Ovary (tissue), 3 donors: ENCODE measurements around the gene PALLD.

Experiments
- POLR2A ChIP-seq: fragments of 450-650 bp; IDR thresholded peaks from one replicate; pipeline ENCODE4 v1.6.1; 2017; ENCODE audit warnings: antibody characterized with exemption, mild to moderate bottlenecking, moderate library complexity
- TF ChIP-seq, protein P1 (sequence below), 3 donors: fragments of 450-650 bp in 2 of 3; fragments of 200-600 bp in 1 of 3; IDR thresholded peaks; one replicate each; pipeline versions ENCODE4 v1.5.1 to v1.8.0; 2016 to 2022; ENCODE audit warnings: antibody characterized with exemption in 3 of 3, mild to moderate bottlenecking in 1 of 3
- donor health status: DM: no; HTN: no; CAD: no.

DNA sequence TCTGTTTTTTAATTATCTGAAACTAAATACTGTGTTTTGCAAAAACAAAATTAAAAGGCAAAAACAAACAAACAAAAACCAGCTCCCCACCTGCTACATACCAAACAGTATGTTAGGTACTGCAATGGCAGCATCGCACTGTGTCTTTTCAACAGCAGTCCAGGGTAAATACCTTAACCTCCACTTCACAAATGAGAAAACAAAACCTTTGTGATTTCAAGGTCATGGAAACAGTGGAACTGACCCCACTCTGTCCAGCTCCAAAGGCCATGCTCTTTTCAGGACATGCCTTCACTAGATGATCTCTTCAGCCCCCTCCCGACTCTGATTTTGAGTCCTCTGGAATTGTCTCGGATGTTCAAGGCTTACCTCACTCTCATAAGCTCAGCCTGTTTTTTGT is 329.8 kb downstream of the PALLD start:
- TF ChIP-seq, protein P1, sequence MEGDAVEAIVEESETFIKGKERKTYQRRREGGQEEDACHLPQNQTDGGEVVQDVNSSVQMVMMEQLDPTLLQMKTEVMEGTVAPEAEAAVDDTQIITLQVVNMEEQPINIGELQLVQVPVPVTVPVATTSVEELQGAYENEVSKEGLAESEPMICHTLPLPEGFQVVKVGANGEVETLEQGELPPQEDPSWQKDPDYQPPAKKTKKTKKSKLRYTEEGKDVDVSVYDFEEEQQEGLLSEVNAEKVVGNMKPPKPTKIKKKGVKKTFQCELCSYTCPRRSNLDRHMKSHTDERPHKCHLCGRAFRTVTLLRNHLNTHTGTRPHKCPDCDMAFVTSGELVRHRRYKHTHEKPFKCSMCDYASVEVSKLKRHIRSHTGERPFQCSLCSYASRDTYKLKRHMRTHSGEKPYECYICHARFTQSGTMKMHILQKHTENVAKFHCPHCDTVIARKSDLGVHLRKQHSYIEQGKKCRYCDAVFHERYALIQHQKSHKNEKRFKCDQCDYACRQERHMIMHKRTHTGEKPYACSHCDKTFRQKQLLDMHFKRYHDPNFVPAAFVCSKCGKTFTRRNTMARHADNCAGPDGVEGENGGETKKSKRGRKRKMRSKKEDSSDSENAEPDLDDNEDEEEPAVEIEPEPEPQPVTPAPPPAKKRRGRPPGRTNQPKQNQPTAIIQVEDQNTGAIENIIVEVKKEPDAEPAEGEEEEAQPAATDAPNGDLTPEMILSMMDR (IDR thresholded peaks at IDR 0.05): no peak
- TF ChIP-seq POLR2A: no peak
